Peyer's patch (tissue), 4 donors: ENCODE results near the gene PEAK1. TPM values are rescaled to one million over a fixed set of nuclear protein-coding genes. Genes with fewer than 3 reads are reported as not detected.

Experiments
- DNase-seq, 3 donors: peaks; one replicate each; pipeline ENCODE4 v3.0.0-alpha.2; 2017 to 2019
- H3K27ac ChIP-seq, 4 donors: fragments of 200-600 bp; sonication (generic); one replicate each; pipeline ENCODE4 v1.5.1; 2016 to 2019
- H3K27me3 ChIP-seq, 2 donors: fragments of 200-600 bp; sonication (generic); one replicate each; pipeline ENCODE4 v1.5.1; 2019
- H3K36me3 ChIP-seq, 3 donors: fragments of 200-600 bp; sonication (generic); one replicate each; pipeline ENCODE4 v1.5.1; 2016 to 2019
- H3K4me1 ChIP-seq, 4 donors: fragments of 200-600 bp; sonication (generic); one replicate each; pipeline ENCODE4 v1.5.1; 2016 to 2019
- H3K4me3 ChIP-seq, 4 donors: fragments of 200-600 bp; sonication (generic); 1 replicate in 3 of 4; 2 replicates in 1 of 4; pipeline ENCODE4 v1.5.1; 2016 to 2019; ENCODE audit warnings: mild to moderate bottlenecking in 1 of 4
- H3K9me3 ChIP-seq, 4 donors: fragments of 200-600 bp; sonication (generic); one replicate each; pipeline ENCODE4 v1.5.1; 2016 to 2019; ENCODE audit warnings: mild to moderate bottlenecking in 1 of 4
- CTCF ChIP-seq, 6 experiments: fragments of 450-650 bp in 4 of 6; fragments of 200-600 bp in 2 of 6; sonication (generic) in 1 of 6; IDR thresholded peaks; one replicate each; pipeline ENCODE4 v1.5.1; 2017 to 2019; ENCODE audit warnings: antibody characterized with exemption in 6 of 6, mild to moderate bottlenecking in 3 of 6, moderate library complexity in 1 of 6
- POLR2A ChIP-seq, 2 donors: fragments of 450-650 bp; IDR thresholded peaks; one replicate each; pipeline ENCODE4 v1.5.1; 2017; ENCODE audit warnings: antibody characterized with exemption in 2 of 2, mild to moderate bottlenecking in 2 of 2, moderate library complexity in 2 of 2
- total RNA-seq, 4 donors: library from RNA; depleted of rRNA; stranded (reverse); fragments of >200 nt; gene quantifications; one replicate each; pipeline ENCODE4 v1.1.0, GENCODE V29; 2016

PEAK1 gene
- total RNA-seq, 4 donors from 2014 or later: 28.7 to 81.7 (median 52.4) TPM

GRCh38 chr15:77312523-77312922 is 107.4 kb downstream of the PEAK1 start:
- H3K36me3 ChIP-seq: no peaks in the 10 kb centered on the region
- H3K9me3 ChIP-seq: no peaks in the 10 kb centered on the region
- H3K27me3 ChIP-seq: no peaks in the 10 kb centered on the region
- no peak overlapping the region for H3K27ac ChIP-seq
- TF ChIP-seq POLR2A (IDR thresholded peaks at IDR 0.05) (no peak), CTCF (IDR thresholded peaks at IDR 0.05) (no peak)
- no peak overlapping the region for H3K4me3 ChIP-seq
- H3K4me1 ChIP-seq: no peaks in the 10 kb centered on the region
- no peak for DNase-seq

- H3K4me1 ChIP-seq: no peaks in the 10 kb centered on the region
- no peak overlapping the region for H3K4me3 ChIP-seq
- H3K27ac ChIP-seq: no peak overlapping the region
- DNase-seq: no peak
- TF ChIP-seq POLR2A (IDR thresholded peaks at IDR 0.05) (no peak), CTCF (IDR thresholded peaks at IDR 0.05) (no peak)
- H3K27me3 ChIP-seq: no peaks in the 10 kb centered on the region
- no peaks in the 10 kb centered on the region for H3K9me3 ChIP-seq
- H3K36me3 ChIP-seq: no peaks in the 10 kb centered on the region
These were observed 108.1 kb downstream of the PEAK1 start for GRCh38 chr15:77311618-77312398.

GRCh38 chr15:77311020-77311419 is 108.9 kb downstream of the PEAK1 start:
- Histone ChIP-seq H3K4me1 (no peaks in the 10 kb centered on the region), H3K4me3 (no peak overlapping the region), H3K36me3 (no peaks in the 10 kb centered on the region), H3K27ac (no peak overlapping the region), H3K27me3 (no peaks in the 10 kb centered on the region), H3K9me3 (no peaks in the 10 kb centered on the region)
- no peak for DNase-seq
- TF ChIP-seq CTCF (IDR thresholded peaks at IDR 0.05) (no peak), POLR2A (IDR thresholded peaks at IDR 0.05) (no peak)

- Histone ChIP-seq H3K4me3 (no peak overlapping the region), H3K9me3 (no peaks in the 10 kb centered on the region), H3K36me3 (no peaks in the 10 kb centered on the region), H3K27me3 (no peaks in the 10 kb centered on the region), H3K27ac (no peak overlapping the region), H3K4me1 (no peaks in the 10 kb centered on the region)
- DNase-seq: no peak
- TF ChIP-seq POLR2A (IDR thresholded peaks at IDR 0.05) (no peak), CTCF (IDR thresholded peaks at IDR 0.05) (no peak)
These were observed 110.5 kb downstream of the PEAK1 start for GRCh38 chr15:77309392-77309791.

GRCh38 chr15:77305953-77306352 is 114.0 kb downstream of the PEAK1 start:
- TF ChIP-seq CTCF (IDR thresholded peaks at IDR 0.05) (no peak), POLR2A (IDR thresholded peaks at IDR 0.05) (no peak)
- H3K4me3 ChIP-seq: no peak overlapping the region
- DNase-seq: no peak
- no peaks in the 10 kb centered on the region for H3K9me3 ChIP-seq
- no peaks in the 10 kb centered on the region for H3K36me3 ChIP-seq
- no peaks in the 10 kb centered on the region for H3K4me1 ChIP-seq
- H3K27me3 ChIP-seq: no peaks in the 10 kb centered on the region
- no peak overlapping the region for H3K27ac ChIP-seq
